ENCODE measurements around the gene SECISBP2.
"Not testable (repeated sequence)": the region's sequence is repeated elsewhere in the genome, so short reads cannot be mapped to it uniquely, and the experiment has no call there.

The SECISBP2 gene

GRCh38 chr9:89278551-89278950 lies 39.7 kb upstream of the SECISBP2 start:
- TF ChIP-seq CTCF (IDR thresholded peaks at IDR 0.05) (no peak), ZFX (IDR thresholded peaks at IDR 0.05; ENCODE audit: borderline replicate concordance) (no peak)
- H3K27ac ChIP-seq = no peak overlapping the region

GRCh38 chr9:89278997-89279739 lies 39.1 kb upstream of the SECISBP2 start:
- no peak overlapping the region for H3K27ac ChIP-seq
- TF ChIP-seq CTCF (IDR thresholded peaks at IDR 0.05) (peak; percentile 80), ZFX (IDR thresholded peaks at IDR 0.05; ENCODE audit: borderline replicate concordance) (no peak)

- TF ChIP-seq CTCF (IDR thresholded peaks at IDR 0.05) (no peak), ZFX (IDR thresholded peaks at IDR 0.05; ENCODE audit: borderline replicate concordance) (no peak)
Observed at GRCh38 chr9:89281106-89281505, 37.2 kb upstream of the SECISBP2 start.

GRCh38 chr9:89282248-89282968 lies 35.9 kb upstream of the SECISBP2 start:
- H3K27ac ChIP-seq = not testable (repeated sequence)

More at GRCh38 chr9:89281106-89281505, 37.2 kb upstream of the SECISBP2 start:
- no peak overlapping the region for H3K27ac ChIP-seq

GRCh38 chr9:89284076-89284475 lies 34.2 kb upstream of the SECISBP2 start:
- no peak overlapping the region for H3K27ac ChIP-seq
- no peak for TF ChIP-seq ZFX (IDR thresholded peaks at IDR 0.05; ENCODE audit: borderline replicate concordance)
- TF ChIP-seq CTCF (IDR thresholded peaks at IDR 0.05) = no peak

- no peak for TF ChIP-seq CTCF (IDR thresholded peaks at IDR 0.05)
- TF ChIP-seq ZFX (IDR thresholded peaks at IDR 0.05; ENCODE audit: borderline replicate concordance) = no peak
- H3K27ac ChIP-seq = no peak overlapping the region
Observed at GRCh38 chr9:89291741-89292140, 26.6 kb upstream of the SECISBP2 start.

GRCh38 chr9:89293014-89293413 lies 25.3 kb upstream of the SECISBP2 start:
- no peak overlapping the region for H3K27ac ChIP-seq
- TF ChIP-seq ZFX (IDR thresholded peaks at IDR 0.05; ENCODE audit: borderline replicate concordance) = no peak
- TF ChIP-seq CTCF (IDR thresholded peaks at IDR 0.05) = no peak
